Kidney (tissue), 14 donors: ENCODE results near the gene TCERG1L. TPM values are rescaled to one million over a fixed set of nuclear protein-coding genes. Genes with fewer than 3 reads are reported as not detected.

ENCODE experiments used
- DNase-seq, 5 donors: peaks; one replicate each; pipeline ENCODE4 v3.0.0-alpha.2; 2013 to 2020
- FAIRE-seq: peaks from 2 replicates; lab custom pipeline; 2012; peaks lifted over from hg19 to GRCh38; lab: Jason Lieb, UNC
- H3K27ac ChIP-seq, 2 donors: one replicate each; pipeline ENCODE4 v1.7.0; 2013; ENCODE audit warnings: low read depth in 2 of 2, low read length in 2 of 2, inconsistent platforms in 1 of 2
- H3K27me3 ChIP-seq: one replicate; pipeline ENCODE4 v1.7.1; 2013; ENCODE audit warnings: low read length, inconsistent platforms; ENCODE audit not compliant: control insufficient read depth, insufficient read depth
- H3K36me3 ChIP-seq, 3 donors: one replicate each; pipeline versions ENCODE4 v1.7.0 to v1.7.1; 2013; ENCODE audit warnings: low read length in 3 of 3, control low read depth in 1 of 3, inconsistent platforms in 1 of 3; ENCODE audit not compliant: insufficient read depth in 3 of 3, control insufficient read depth in 2 of 3
- H3K4me1 ChIP-seq, 3 donors: one replicate each; pipeline versions ENCODE4 v1.7.0 to v1.7.1; 2013; ENCODE audit warnings: low read length in 3 of 3, inconsistent platforms in 1 of 3, low read depth in 1 of 3; ENCODE audit not compliant: control insufficient read depth in 2 of 3, insufficient read depth in 2 of 3
- H3K4me3 ChIP-seq, 3 donors: one replicate each; pipeline versions ENCODE4 v1.7.0 to v1.8.1; 2013; ENCODE audit warnings: low read length in 3 of 3, control low read depth in 1 of 3, inconsistent platforms in 1 of 3
- H3K9ac ChIP-seq, 3 donors: one replicate each; pipeline versions ENCODE4 v1.7.0 to v1.7.1; 2013; ENCODE audit warnings: low read length in 3 of 3, control low read depth in 1 of 3, inconsistent platforms in 1 of 3
- H3K9me3 ChIP-seq, 3 donors: one replicate each; pipeline versions ENCODE4 v1.7.0 to v1.7.1; 2013; ENCODE audit warnings: low read length in 3 of 3, control low read depth in 1 of 3, inconsistent platforms in 1 of 3; ENCODE audit not compliant: control insufficient read depth in 2 of 3, insufficient read depth in 1 of 3
- intact Hi-C: fragments of 100-400 bp; cut with DNase I; formaldehyde crosslinking; loops from one replicate; pipeline ENCODE4 v1.11.1; 2022
- polyA plus RNA-seq: library from polyadenylated mRNA; stranded (reverse); fragments of 350-450 nt; fragmentation: Illumina TruSeq; extraction: RNeasy Lipid Tissue Mini Kit (QIAGEN cat#74804); gene quantifications from one replicate; pipeline ENCODE4 v1.2.3, GENCODE V29; 2014; ENCODE audit warnings: low read depth, low replicate concordance; ENCODE audit not compliant: insufficient read depth
- total RNA-seq: library from RNA; stranded (reverse); fragmentation: NEBNext Ultra II Directional; extraction: Animal tissue kit (Norgen Biotek cat#: 25700); gene quantifications from one replicate; pipeline ENCODE4 v1.2.1, GENCODE V29; 2021
- TF ChIP-seq, protein P1 (sequence below): IDR thresholded peaks from 3 replicates; pipeline ENCODE4 v1.5.1; 2012; ENCODE audit warnings: mild to moderate bottlenecking, moderate library complexity, borderline replicate concordance; ENCODE audit not compliant: insufficient read depth; ENCODE audit errors: extremely low read depth
- donor health status: control.
- donor health status: control.
- donor health status: control.
- donor health status: control.
- donor health status: control.
- donor health status: DM: yes; HTN: yes; CAD: no.
- donor health status: Normal renal cell carcinoma (clear cell type).

Gene TCERG1L
- total and polyA plus RNA-seq, 2 donors from 2014 or later: not detected

DNA sequence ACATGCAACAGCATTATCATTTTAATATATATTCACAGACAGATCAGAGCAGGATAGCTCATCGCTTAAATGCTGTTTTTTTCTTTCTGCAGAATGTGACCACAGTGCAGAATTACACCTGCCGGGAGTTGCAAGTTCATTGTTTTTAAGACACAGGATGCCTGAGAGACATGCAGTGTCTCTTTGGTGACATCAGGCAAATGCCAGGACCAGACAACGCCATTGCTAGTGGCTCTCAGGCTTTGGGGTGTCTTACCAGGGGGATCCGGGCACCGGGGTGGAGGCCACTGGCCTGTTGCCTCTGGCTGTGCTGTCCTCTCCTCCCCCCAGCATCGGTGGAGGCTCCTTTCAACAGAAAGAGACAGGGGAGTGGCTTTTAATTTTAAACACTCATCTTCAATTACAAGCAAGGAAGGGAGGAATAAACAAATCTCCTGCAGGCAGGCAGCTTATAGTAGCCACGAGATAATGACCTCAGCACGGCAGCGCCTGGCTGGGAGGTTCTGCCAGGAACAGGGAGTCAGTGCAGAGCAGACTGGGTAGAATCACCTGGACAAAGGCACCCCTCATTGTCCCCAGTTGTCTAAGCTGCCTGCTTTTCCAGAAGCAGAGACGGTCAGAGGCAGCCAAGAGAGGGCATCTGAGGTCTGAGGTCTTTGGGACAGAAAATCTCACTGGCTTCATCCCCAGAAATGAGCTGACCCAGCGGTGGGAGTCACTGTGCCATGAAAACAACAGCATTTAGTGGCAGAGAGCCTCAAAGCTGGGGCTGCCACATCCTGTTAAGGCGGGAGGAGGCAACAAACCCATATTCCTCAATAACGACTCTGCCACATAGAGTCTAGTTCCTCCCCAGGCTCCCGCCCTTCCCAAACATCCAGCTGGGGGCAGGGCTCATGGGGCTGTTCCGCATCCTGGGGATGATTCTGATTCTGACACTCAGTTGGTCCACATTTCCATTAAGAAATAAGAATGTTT lies 148.4 kb downstream of the TCERG1L start:
- Histone ChIP-seq H3K4me3 (no peak overlapping the region), H3K9ac (no peak overlapping the region), H3K27me3 (no peaks in the 10 kb centered on the region), H3K36me3 (no peaks in the 10 kb centered on the region), H3K4me1 (no peaks in the 10 kb centered on the region), H3K27ac (no peak overlapping the region), H3K9me3 (no peaks in the 10 kb centered on the region)
- FAIRE-seq (no peak), DNase-seq (peak in 2 of 5 donors; percentile 44 to 49)
- intact Hi-C loops: no loop called here
- TF ChIP-seq, protein P1, sequence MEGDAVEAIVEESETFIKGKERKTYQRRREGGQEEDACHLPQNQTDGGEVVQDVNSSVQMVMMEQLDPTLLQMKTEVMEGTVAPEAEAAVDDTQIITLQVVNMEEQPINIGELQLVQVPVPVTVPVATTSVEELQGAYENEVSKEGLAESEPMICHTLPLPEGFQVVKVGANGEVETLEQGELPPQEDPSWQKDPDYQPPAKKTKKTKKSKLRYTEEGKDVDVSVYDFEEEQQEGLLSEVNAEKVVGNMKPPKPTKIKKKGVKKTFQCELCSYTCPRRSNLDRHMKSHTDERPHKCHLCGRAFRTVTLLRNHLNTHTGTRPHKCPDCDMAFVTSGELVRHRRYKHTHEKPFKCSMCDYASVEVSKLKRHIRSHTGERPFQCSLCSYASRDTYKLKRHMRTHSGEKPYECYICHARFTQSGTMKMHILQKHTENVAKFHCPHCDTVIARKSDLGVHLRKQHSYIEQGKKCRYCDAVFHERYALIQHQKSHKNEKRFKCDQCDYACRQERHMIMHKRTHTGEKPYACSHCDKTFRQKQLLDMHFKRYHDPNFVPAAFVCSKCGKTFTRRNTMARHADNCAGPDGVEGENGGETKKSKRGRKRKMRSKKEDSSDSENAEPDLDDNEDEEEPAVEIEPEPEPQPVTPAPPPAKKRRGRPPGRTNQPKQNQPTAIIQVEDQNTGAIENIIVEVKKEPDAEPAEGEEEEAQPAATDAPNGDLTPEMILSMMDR: no peak

DNA sequence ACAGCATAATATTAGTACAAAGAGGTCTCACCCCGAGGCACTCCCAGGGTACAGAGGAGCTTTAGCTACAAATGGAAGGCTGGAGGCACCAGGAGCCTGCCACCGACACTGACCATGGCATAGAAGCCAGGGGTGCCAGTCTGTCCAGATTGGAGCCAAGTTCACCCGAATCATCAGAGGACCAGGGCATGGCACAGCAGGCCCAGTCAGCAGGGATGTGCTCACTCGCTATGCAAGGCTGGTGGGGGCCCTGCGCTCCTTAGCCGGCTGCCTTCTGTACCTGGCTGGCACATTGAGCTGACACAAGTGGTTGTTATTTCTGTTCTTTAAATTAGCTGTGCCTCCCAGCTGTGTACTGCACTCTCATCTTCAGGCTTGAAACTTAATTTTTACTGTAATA lies 149.3 kb downstream of the TCERG1L start:
- intact Hi-C loops: no loop called here
- FAIRE-seq: no peak
- no peaks in the 10 kb centered on the region for H3K9me3 ChIP-seq
- no peaks in the 10 kb centered on the region for H3K27me3 ChIP-seq
- no peaks in the 10 kb centered on the region for H3K4me1 ChIP-seq
- no peak overlapping the region for H3K27ac ChIP-seq
- no peak overlapping the region for H3K9ac ChIP-seq
- TF ChIP-seq, protein P1: no peak
- no peak for DNase-seq
- no peak overlapping the region for H3K4me3 ChIP-seq
- no peaks in the 10 kb centered on the region for H3K36me3 ChIP-seq

DNA sequence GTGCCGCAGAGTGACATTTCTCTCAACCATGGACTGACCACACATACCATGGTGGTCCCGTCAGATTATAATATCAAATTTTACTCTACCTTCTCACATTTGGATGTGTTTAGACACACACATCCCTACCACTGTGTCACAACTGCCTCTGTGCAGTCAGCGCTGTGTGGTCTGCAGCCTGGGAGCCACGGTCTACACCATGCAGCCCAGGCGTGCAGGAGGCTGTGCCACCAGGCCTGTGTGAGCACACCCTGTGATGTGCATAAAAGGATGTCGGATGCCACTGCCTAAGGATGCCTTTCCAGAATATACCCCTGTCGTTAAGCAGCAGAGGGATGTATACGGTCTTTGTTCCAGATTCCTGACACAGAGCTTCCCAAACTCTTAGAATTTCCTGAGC lies 150.4 kb downstream of the TCERG1L start:
- Histone ChIP-seq H3K9me3 (no peaks in the 10 kb centered on the region), H3K9ac (no peak overlapping the region), H3K27me3 (no peaks in the 10 kb centered on the region), H3K36me3 (no peaks in the 10 kb centered on the region), H3K4me1 (no peaks in the 10 kb centered on the region), H3K27ac (no peak overlapping the region), H3K4me3 (no peak overlapping the region)
- intact Hi-C loops: no loop called here
- DNase-seq (no peak), FAIRE-seq (no peak)
- TF ChIP-seq, protein P1: no peak
